ENCODE results near the gene SUPV3L1. TPM values are rescaled to one million over a fixed set of nuclear protein-coding genes. Genes with fewer than 3 reads are reported as not detected.

SUPV3L1 gene
- total RNA-seq, 1 donor from 2014 or later = 21.3 TPM

Other genes with a start within 250 kb of the SUPV3L1 start
- 50.7 TPM for gene DDX21, start 224.1 kb upstream of the SUPV3L1 start, total RNA-seq
- gene KIFBP, start 191.4 kb upstream of the SUPV3L1 start, total RNA-seq = 17.3 TPM
- gene SRGN, start 92.1 kb upstream of the SUPV3L1 start, total RNA-seq = 153 TPM
- 62.2 TPM for gene VPS26A, start 56.1 kb upstream of the SUPV3L1 start, total RNA-seq
- 0.10 TPM for gene HKDC1, start 40.1 kb downstream of the SUPV3L1 start, total RNA-seq
- gene HK1, start 98.3 kb downstream of the SUPV3L1 start, total RNA-seq = 50.6 TPM
- gene TACR2, start 236.7 kb downstream of the SUPV3L1 start, total RNA-seq = 0.10 TPM

Data from skin of body (tissue), 1 donor.